ENCODE results near the gene AHSP. TPM values are rescaled to one million over a fixed set of nuclear protein-coding genes. Genes with fewer than 3 reads are reported as not detected.

AHSP gene
- total RNA-seq, 1 donor from 2014 or later: not detected

GRCh38 chr16:31488468-31489297, 39.0 kb upstream of the AHSP start:
- H3K27ac Mint-ChIP-seq: no peak overlapping the region
- H3K9me3 Mint-ChIP-seq: no peaks in the 10 kb centered on the region
- H3K4me3 Mint-ChIP-seq: peak overlapping the region; percentile 75
- H3K4me1 Mint-ChIP-seq: peaks cover 3% of the 10 kb centered on the region
- peaks cover 25% of the 10 kb centered on the region for H3K36me3 Mint-ChIP-seq
- TF ChIP-seq, protein P1, sequence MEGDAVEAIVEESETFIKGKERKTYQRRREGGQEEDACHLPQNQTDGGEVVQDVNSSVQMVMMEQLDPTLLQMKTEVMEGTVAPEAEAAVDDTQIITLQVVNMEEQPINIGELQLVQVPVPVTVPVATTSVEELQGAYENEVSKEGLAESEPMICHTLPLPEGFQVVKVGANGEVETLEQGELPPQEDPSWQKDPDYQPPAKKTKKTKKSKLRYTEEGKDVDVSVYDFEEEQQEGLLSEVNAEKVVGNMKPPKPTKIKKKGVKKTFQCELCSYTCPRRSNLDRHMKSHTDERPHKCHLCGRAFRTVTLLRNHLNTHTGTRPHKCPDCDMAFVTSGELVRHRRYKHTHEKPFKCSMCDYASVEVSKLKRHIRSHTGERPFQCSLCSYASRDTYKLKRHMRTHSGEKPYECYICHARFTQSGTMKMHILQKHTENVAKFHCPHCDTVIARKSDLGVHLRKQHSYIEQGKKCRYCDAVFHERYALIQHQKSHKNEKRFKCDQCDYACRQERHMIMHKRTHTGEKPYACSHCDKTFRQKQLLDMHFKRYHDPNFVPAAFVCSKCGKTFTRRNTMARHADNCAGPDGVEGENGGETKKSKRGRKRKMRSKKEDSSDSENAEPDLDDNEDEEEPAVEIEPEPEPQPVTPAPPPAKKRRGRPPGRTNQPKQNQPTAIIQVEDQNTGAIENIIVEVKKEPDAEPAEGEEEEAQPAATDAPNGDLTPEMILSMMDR (IDR thresholded peaks at IDR 0.05; ENCODE audit: unreplicated experiment): no peak
- DNase-seq (ENCODE audit: low spot score in 2 of 2, unreplicated experiment in 2 of 2): no peak
- peaks cover 51% of the 10 kb centered on the region for H3K27me3 Mint-ChIP-seq (ENCODE audit: low read depth)

DNA sequence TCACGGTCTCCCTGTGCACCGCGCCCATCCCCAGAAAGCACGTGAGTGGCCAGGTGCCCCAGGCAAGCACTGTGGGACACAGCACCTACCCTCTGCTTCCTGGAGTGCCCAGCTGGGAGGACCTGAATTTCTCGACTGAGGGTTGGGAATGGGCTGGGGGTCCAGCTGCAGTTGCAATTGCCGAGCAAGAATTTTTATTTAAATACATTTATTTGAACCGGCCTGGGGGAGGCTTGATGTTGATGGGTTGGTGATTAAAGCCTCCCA, 38.5 kb upstream of the AHSP start:
- DNase-seq (ENCODE audit: low spot score in 2 of 2, unreplicated experiment in 2 of 2): no peak
- peaks cover 26% of the 10 kb centered on the region for H3K36me3 Mint-ChIP-seq
- TF ChIP-seq, protein P1 (IDR thresholded peaks at IDR 0.05; ENCODE audit: unreplicated experiment): no peak
- peaks cover 47% of the 10 kb centered on the region for H3K27me3 Mint-ChIP-seq (ENCODE audit: low read depth)
- H3K27ac Mint-ChIP-seq: no peak overlapping the region
- H3K4me3 Mint-ChIP-seq: peak overlapping the region; percentile 28
- H3K4me1 Mint-ChIP-seq: peaks cover 3% of the 10 kb centered on the region
- H3K9me3 Mint-ChIP-seq: no peaks in the 10 kb centered on the region

- no peak overlapping the region for H3K27ac Mint-ChIP-seq
- H3K4me3 Mint-ChIP-seq: peak overlapping the region; percentile 31
- TF ChIP-seq, protein P1 (IDR thresholded peaks at IDR 0.05; ENCODE audit: unreplicated experiment): no peak
- DNase-seq (ENCODE audit: low spot score in 2 of 2, unreplicated experiment in 2 of 2): no peak
- H3K36me3 Mint-ChIP-seq: peaks cover 26% of the 10 kb centered on the region
- no peaks in the 10 kb centered on the region for H3K9me3 Mint-ChIP-seq
- peaks cover 3% of the 10 kb centered on the region for H3K4me1 Mint-ChIP-seq
- peaks cover 41% of the 10 kb centered on the region for H3K27me3 Mint-ChIP-seq (ENCODE audit: low read depth)
Observed at GRCh38 chr16:31489616-31490584, 37.8 kb upstream of the AHSP start.

DNA sequence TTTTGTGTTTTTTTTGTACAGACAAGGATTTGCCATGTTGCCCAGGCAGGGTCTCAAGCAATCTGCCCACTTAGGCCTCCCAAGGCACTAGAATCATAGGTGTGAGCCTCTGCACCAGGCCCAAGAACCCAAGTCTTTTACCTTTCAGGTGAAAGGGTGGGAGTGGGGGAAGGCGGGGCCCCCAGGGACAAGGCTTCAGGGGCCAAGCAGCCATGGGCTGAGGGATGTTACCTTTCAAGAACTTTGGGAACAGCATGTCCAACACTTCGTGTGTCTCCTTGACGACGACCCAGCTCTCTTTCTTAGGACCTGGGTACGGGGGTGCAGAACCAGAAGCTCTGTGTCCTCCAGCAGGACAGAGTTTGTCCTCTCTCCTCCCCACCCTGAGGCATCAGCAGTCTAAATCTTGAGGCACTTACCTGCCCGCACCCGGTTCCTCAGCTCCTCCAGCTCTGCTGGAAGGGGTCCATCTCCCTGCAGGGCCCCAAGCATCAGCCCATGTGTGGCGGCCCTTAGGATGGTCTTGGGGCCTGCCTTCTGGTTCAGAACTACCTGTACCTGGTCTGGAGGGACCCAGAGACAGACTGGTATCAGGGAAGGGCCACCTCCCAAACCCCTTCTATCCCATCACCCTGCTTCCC, 35.8 kb upstream of the AHSP start:
- Mint-ChIP-seq H3K27me3 (ENCODE audit: low read depth) (peaks cover 21% of the 10 kb centered on the region), H3K4me1 (peaks cover 3% of the 10 kb centered on the region), H3K27ac (no peak overlapping the region), H3K36me3 (peaks cover 26% of the 10 kb centered on the region), H3K4me3 (no peak overlapping the region), H3K9me3 (no peaks in the 10 kb centered on the region)
- TF ChIP-seq, protein P1 (IDR thresholded peaks at IDR 0.05; ENCODE audit: unreplicated experiment): no peak
- no peak for DNase-seq (ENCODE audit: low spot score in 2 of 2, unreplicated experiment in 2 of 2)

- Mint-ChIP-seq H3K36me3 (peaks cover 36% of the 10 kb centered on the region), H3K27me3 (ENCODE audit: low read depth) (peaks cover 9% of the 10 kb centered on the region), H3K9me3 (no peaks in the 10 kb centered on the region), H3K4me1 (no peaks in the 10 kb centered on the region), H3K27ac (no peak overlapping the region), H3K4me3 (no peak overlapping the region)
- no peak for DNase-seq (ENCODE audit: low spot score in 2 of 2, unreplicated experiment in 2 of 2)
- TF ChIP-seq, protein P1 (IDR thresholded peaks at IDR 0.05; ENCODE audit: unreplicated experiment): no peak
Observed at GRCh38 chr16:31493506-31494125, 34.1 kb upstream of the AHSP start.

Measured in mesothelial cell of epicardium (in vitro differentiated cells).